Stimulated activated CD4-positive, alpha-beta T cell treated with anti-CD3 and anti-CD28 coated beads, Interleukin-1b, Interleukin-23, amount 100 ng/mL, for 1 hour (primary cell): ENCODE data around the gene EEA1.

Experiments used
- DNase-seq, 2 donors: peaks; one replicate each; pipeline ENCODE4 v3.0.0-alpha.2; 2020; ENCODE audit warnings: low read depth in 2 of 2

EEA1 gene

DNA sequence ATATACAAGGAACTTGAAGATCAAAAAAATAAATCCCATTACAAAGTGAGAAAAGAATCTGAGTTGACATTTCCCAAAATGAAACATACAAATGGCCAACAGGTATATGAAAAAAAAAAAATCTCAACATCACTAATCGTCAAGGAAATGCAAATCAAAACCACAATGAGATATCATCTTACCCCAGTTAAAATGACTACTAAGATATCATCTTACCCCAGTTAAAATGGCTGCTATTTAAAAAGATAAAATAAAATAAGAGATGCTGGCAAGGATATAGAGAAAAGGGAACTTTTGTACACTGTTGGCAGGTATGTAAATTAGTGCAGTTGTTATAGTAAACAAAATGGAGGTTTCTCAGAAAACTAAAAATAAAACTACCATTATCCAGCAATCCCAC lies 181.9 kb downstream of the EEA1 start:
- DNase-seq: no peak

DNA sequence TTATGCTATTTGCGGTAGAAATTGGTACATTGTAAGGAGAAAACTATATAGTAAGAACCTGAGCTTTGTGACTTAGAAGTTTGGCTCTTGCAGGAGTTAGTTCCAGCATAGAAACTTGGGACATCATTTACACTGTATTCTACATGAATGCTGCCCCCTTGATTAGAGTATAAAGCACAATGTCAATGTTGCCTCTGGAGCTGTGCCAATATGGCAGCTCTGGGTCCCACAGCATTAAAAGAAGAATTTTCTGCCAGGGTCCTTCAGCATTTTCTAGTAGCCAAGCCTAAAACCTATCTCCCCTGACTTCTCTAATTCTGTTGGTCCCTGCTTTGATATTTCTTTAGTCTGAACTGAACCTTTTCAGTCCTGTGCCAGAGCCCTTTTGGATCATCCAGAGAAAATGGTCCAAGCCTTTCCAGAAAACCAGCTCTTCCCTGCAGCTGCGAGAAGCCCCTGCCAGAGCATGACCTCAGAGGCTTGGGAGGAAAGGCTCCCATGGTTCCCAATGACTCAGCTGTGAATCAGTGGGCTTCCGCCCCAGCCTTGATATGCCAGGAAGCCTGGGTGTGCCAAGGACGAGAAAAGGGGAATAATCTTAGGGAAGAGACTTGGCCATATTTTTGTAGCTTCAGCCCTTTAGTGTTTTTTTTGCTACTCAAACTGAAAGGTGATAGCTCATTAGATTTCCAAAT lies 183.1 kb downstream of the EEA1 start:
- no peak for DNase-seq

DNA sequence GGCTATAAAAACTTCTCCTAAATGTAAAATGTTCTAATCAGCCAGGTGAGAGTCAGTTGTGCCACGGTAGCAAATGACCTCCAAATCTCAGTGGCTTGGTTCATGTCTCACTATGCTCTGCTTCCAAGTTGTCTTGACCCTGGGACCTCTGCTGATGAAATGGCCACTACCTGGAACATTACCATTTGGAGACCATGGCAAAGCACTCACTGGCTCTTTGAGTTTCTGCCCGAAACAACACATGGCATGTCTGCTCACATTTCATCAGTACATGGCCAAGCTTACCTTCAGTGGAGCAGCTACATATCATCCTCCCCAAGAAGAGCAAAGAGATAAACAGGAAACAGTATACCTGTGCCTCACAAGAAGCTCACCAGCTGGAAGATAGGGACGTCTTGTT lies 186.1 kb downstream of the EEA1 start:
- no peak for DNase-seq

DNA sequence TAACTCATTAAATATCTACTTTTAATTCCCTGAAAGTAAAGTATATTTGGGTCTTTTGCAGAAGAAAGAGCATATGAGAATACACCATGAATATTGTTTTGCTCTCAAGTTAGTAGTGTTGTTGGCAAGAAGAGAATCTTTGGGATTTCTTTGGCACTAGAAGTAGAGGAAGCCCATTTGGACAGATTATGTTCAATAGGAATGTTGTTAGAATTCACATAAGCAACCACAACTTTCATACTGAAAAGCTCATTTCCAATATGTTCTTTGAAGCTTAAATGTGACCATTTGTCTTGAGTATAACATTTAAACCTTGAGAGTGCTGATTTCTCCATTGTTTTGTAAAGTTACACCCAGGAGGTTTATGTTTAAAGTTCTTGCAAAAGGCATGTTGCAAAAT lies 188.7 kb downstream of the EEA1 start:
- no peak for DNase-seq

DNA sequence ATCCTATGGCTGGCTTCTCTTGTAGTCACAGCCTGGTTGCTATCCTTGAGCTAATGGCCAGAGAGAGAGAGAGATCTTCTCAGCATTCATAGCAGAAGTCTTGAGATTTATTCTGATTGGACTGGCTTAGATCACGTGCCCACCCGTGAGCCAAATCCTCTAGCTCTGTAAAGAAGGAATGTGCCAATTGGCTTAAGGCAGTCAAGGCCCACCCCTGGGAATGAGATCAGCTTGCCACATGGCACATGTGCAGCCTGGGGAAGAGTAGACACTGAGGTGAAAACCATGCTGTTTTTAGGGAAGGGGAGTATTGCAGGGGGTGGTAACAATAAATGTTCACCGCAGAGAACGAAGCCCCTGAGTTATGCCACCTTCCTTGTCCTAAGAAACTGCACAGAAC lies 190.0 kb downstream of the EEA1 start:
- no peak for DNase-seq

DNA sequence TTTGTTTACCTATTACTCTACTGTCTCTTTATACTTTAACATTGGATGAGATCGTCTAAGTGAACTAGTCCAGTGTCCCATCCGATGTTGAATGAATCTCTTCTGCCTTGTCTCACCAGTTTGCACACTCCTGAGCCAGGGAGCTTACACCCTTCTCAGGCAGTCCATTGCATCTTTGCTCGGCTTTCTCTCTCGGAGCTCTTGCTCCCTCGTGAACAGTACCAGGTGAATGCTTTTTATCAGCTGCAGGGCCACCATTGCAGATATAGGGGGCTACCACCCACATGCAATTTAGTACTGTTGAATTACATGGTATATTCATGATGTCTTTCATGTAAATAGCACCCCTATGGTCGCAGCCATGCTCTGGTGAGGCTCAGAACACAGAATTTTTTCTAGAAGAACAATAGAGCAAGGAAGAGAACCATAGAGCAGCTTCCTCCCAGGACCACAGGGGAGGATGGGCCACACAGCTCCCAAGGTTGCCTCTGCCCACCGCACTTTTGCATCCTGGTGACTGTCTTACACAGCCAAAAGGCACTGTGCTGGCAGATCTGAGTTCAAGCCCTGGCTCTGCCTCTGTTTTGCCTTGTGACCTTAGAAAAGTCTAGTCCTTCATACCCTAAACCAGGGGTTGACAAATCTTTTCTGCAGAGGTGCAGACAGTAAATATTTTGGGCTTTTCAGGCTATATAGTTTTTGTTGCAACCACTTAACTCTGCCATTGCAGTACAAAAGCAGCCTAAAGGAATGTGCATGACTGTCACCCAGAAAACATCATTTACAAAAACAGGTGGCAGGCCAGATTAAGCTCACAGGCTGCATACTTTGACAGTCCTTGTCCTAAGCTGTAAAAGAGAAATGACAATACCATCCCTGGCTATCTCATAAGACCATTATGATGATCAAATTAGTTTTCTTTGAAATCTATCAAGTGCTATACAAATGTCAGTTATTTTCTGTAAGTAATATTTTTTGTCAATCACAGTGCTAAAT lies 190.9 kb downstream of the EEA1 start:
- DNase-seq: no peak

DNA sequence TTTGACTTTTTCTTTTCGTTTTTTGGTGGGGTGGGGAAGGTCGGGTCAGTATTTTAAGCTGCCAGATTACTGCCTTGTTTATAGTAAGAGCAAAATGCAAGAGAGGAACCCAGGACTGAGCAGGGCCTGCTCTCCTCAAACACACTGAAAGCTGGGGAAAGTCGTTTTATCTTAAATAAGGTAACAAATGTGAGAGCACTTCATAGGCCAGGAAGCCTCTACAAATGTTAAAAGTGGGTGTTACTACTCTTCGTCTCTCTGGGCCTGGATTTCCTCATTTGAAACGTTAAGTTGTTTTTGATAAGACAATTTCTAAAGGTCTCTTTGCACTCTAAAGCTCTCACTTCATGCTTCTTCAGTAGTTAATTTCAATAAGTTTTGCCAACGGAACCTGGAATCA lies 192.5 kb downstream of the EEA1 start:
- no peak for DNase-seq

DNA sequence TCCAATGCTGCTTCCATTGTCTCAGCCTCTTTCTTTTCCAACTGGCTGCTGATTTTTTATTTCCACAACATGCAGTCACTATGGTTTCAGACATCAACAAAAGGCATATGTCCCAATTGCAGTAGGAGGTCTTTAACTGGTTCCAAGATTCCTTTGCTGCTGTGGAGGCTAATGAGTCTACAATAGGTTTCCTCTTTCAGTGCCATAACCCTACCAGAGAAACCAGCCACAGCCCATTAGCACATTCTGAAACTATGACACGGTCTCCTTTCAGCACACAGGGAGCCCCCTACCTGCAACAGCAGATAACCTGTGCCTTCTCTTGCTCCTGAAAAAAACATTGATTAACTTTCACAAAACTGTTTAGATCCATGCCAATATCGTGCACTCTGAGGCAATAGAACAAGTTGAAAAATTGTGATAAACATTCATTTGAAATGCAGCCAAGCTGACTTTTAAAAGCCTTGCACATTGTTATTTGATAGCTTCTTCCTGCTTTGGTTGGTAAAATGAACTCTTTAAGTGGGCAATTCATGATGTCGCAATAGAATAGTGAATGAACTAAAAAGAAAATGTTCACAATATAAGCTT lies 193.9 kb downstream of the EEA1 start:
- DNase-seq: no peak

DNA sequence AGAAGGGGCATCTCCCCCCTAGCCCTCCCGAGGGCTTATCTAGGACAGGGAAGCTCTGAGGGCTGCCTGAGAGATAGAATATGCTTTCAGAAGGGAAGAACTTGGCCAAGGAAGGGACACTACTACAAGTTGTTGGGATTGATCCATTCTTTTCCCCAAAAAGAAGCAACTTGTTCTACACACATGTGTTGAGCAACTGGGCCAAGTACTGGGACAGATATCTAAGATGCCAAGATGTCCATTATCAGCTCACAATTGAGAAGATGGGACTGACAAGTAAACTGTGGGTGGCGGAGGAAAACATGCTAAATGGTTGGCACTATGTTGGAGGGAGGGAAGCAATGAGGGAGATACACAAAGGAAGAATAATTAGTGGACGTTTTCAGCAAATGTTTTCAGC lies 195.4 kb downstream of the EEA1 start:
- DNase-seq: no peak

DNA sequence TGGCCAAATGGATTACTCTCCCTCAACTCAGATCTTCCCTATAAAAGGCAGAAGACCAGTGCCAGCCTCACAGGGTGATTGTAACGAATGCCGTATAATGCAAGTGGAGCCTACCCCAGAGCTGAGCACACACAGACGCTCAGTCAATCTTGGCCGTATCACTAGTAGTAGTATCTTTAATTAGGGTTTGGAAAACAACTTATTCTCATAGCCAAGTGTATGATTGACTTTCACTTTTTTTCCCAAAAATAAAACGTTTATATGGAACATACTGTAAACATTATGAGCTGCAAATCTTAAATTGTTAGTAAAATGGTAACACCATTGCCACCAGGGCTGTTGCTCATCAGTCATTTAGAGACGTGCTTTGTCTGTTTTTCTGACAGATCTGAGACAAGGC lies 195.9 kb downstream of the EEA1 start:
- DNase-seq: no peak

DNA sequence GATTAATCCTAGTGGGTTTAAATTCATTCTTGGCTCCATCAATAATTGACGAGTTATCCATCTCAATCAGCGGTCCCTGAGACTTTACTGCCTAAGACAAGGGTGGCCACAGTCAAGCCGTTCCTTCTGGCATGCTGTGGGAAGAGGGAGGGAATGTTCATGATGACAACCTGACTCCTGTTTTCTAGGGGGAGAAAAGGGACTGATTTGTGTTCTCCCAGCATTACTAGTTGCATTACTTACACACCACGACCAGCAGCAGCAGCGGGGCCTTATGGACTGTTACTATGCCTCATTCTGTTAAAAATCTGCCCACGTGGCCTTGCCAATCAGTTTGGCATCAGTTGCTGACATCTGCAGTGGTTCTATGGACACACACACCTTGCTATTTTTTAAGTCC lies 196.4 kb downstream of the EEA1 start:
- DNase-seq: no peak

DNA sequence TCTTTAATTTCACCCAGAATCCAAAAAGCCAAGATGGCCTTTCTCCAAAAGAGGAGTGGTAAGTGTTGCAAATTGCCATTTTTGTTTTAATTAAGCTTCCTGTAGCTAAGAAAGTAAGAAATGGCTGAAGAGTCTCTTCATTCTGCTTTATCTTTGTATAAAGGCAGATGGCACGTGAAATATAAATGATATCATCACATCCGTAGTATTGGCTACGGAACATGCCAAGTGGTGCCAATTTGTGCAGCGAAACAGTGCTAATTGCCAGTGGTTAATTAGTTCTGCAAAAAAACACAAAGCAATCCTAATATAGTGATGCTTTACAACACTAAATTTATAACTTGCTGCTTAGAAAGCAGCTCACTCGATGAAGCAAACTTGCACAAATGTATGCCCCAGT lies 196.9 kb downstream of the EEA1 start:
- DNase-seq: no peak

DNA sequence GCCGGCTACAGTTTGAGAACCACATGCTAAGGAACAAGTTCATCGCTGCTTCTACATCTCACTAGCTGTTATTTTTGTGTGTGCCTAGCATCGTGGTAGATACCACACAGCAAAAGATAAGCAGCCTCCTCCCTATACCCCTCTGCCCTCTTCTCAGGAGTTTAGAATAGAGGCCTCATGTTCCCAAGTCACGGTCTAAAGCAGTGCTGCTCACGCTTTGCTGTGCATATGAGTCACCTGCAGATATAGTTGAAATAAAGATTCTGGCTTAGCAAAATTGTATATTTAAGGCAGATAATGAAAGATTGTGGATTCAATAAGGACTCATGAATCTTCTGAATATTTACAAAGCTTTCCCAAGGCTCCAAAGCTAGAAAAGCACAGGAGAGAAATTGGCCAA lies 198.3 kb downstream of the EEA1 start:
- DNase-seq: no peak

DNA sequence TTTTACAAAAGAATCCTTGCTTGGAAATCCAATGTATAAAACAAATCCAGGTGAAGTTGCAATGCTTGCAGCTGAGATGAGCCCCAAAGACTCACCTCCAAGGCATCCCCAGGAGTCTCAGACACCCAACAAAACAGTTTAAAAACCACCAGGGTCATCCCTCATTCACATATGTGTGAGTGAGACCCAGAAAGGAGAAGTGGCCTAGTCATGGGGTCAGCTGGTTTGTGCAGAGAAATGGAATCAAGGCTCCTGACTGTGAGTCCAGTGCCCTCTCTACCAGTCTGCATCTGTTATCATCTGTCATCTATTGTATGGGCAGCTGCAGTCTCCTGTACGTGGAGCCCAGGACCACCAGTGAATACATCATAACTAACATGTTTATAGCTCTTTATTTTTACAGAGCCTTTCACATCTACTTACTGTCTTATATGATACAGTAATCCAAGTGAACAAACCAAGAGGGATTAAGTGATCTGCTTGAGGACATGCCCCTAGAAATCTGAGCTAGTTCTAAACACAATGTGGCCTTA lies 199.3 kb downstream of the EEA1 start:
- DNase-seq: no peak

DNA sequence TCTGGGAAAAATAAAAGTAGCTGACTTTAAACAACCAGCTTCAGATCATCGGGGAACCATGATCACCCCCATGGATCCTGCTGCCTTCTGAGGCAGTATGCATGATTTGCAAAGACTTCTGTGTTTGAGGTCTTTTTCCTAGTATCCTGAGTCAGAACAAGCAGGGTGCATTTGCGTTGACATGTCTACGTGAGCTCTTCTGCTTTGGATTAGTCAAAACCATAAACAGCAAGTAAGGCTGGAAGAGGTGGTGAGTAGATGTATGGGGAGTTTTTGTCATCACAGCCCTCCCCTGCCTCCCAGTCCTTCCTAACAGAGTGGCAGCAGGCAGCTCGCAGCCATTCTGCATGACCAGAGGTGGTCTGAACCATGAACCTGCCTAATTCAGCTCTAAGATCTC lies 202.2 kb downstream of the EEA1 start:
- no peak for DNase-seq

DNA sequence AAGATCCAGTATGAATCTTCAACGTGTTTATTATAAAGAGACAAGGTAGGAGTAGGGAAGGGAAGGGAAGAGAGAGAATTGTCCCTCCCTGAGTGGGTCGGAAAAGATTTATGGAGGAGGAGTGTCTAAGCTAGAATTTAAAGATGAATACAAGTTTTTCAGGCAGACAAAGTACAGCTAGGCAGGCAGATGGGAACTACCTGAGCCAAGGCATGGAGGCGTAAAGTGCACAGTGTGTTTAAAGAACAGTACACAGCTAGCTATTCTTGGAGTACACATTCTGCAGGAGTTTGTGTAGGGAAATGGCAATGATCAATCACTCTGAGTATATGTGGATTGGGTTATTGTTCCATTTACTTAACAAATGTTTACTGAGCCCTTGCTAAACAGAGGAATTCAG lies 206.2 kb downstream of the EEA1 start:
- DNase-seq: no peak

DNA sequence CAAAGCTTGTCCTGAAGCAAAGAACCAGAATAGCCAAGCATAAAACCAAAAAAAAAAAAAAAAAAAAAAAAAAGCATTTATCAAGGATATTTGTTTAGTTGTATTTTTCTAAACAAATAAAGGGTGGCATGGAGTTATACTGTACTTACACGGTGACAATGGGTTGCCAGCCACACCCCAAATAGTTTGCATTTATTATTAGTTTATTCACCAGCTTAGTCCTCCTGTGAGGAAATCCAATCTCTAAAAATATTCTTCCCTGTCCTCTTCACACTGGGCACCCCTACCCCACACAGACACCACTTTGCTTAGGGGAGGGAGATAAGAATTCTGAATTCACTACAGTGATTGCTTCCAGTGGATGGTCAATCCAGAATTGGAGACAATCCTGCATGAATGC lies 207.4 kb downstream of the EEA1 start:
- no peak for DNase-seq

DNA sequence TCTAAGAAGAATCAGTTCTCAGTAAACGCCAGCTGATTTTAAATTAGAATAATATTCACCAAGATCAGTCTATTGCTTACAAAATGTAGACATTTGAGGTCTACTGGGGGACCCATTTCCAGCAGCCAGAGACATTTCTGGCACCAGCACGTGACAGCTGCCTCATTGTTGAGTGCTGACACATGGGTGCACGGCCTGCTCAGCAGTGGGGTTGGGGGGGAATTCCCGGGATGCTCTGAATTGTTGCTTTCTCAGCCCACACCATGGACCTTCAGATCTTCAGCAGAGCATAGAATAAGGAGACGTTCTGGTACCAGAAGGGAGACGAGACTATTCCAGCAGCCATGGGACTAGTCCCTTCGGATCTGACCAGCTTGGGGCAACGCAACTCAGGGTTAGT lies 208.0 kb downstream of the EEA1 start:
- no peak for DNase-seq
